Measurements from ENCODE around the gene ADAM19.

The ADAM19 gene

GRCh38 chr5:157542282-157543000 lies 33.1 kb downstream of the ADAM19 start:
- Histone ChIP-seq H3K9ac (ENCODE audit: low read length) (peak overlapping the region; percentile 69; the same call in 1 of the 2 replicates), H3K36me3 (replicated peaks; ENCODE audit: low read depth, low read length) (peaks cover 14% of the 10 kb centered on the region), H3K4me3 (ENCODE audit: low read length) (no peak overlapping the region), H2AFZ (ENCODE audit: low read depth, low read length) (no peak overlapping the region), H4K20me1 (ENCODE audit: insufficient read depth, low read length) (peaks cover 36% of the 10 kb centered on the region), H3K4me2 (ENCODE audit: low read length) (peak overlapping the region; percentile 99; the same call in 1 of the 2 replicates), H3K27me3 (ENCODE audit: low read depth, low read length) (no peaks in the 10 kb centered on the region), H3K79me2 (ENCODE audit: low read length) (peaks cover 93% of the 10 kb centered on the region), H3K4me1 (ENCODE audit: low read length) (peaks cover 79% of the 10 kb centered on the region), H3K27ac (ENCODE audit: low read length) (peak overlapping the region; percentile 94), H3K9me3 (ENCODE audit: insufficient read depth, low read length) (no peaks in the 10 kb centered on the region)
- no peak for TF ChIP-seq EZH2phosphoT487 (IDR thresholded peaks at IDR 0.05; ENCODE audit: low read depth)
- TF ChIP-seq CTCF (IDR thresholded peaks at IDR 0.05; ENCODE audit: low read depth, low read length): no peak

GRCh38 chr5:157541447-157542118 lies 34.0 kb downstream of the ADAM19 start:
- TF ChIP-seq CTCF (IDR thresholded peaks at IDR 0.05; ENCODE audit: low read depth, low read length) (no peak), EZH2phosphoT487 (IDR thresholded peaks at IDR 0.05; ENCODE audit: low read depth) (no peak)
- H4K20me1 ChIP-seq (ENCODE audit: insufficient read depth, low read length): peaks cover 33% of the 10 kb centered on the region
- peak overlapping the region; percentile 76 for H3K4me3 ChIP-seq (ENCODE audit: low read length)
- no peaks in the 10 kb centered on the region for H3K27me3 ChIP-seq (ENCODE audit: low read depth, low read length)
- H3K9ac ChIP-seq (ENCODE audit: low read length): peak overlapping the region; percentile 69
- peak overlapping the region; percentile 99 for H3K4me2 ChIP-seq (ENCODE audit: low read length)
- peaks cover 90% of the 10 kb centered on the region for H3K79me2 ChIP-seq (ENCODE audit: low read length)
- H2AFZ ChIP-seq (ENCODE audit: low read depth, low read length): no peak overlapping the region
- H3K27ac ChIP-seq (ENCODE audit: low read length): peak overlapping the region; percentile 94
- peaks cover 77% of the 10 kb centered on the region for H3K4me1 ChIP-seq (ENCODE audit: low read length)
- peaks cover 20% of the 10 kb centered on the region for H3K36me3 ChIP-seq (replicated peaks; ENCODE audit: low read depth, low read length)
- H3K9me3 ChIP-seq (ENCODE audit: insufficient read depth, low read length): no peaks in the 10 kb centered on the region

- TF ChIP-seq CTCF (IDR thresholded peaks at IDR 0.05; ENCODE audit: low read depth, low read length) (0 out of 2 replicates have a peak, but pooled peaks have one; percentile 5), EZH2phosphoT487 (IDR thresholded peaks at IDR 0.05; ENCODE audit: low read depth) (no peak)
- H3K4me2 ChIP-seq (ENCODE audit: low read length): peak overlapping the region; percentile 99
- peaks cover 83% of the 10 kb centered on the region for H3K79me2 ChIP-seq (ENCODE audit: low read length)
- peaks cover 69% of the 10 kb centered on the region for H3K4me1 ChIP-seq (ENCODE audit: low read length)
- H3K27me3 ChIP-seq (ENCODE audit: low read depth, low read length): no peaks in the 10 kb centered on the region
- H4K20me1 ChIP-seq (ENCODE audit: insufficient read depth, low read length): peaks cover 26% of the 10 kb centered on the region
- peaks cover 19% of the 10 kb centered on the region for H3K36me3 ChIP-seq (replicated peaks; ENCODE audit: low read depth, low read length)
- no peaks in the 10 kb centered on the region for H3K9me3 ChIP-seq (ENCODE audit: insufficient read depth, low read length)
- no peak overlapping the region for H2AFZ ChIP-seq (ENCODE audit: low read depth, low read length)
- H3K9ac ChIP-seq (ENCODE audit: low read length): peak overlapping the region; percentile 69
- H3K4me3 ChIP-seq (ENCODE audit: low read length): peak overlapping the region; percentile 76
- peak overlapping the region; percentile 94 for H3K27ac ChIP-seq (ENCODE audit: low read length)
Observed at GRCh38 chr5:157540707-157541446, 34.7 kb downstream of the ADAM19 start.

GRCh38 chr5:157540124-157540523 lies 35.5 kb downstream of the ADAM19 start:
- Histone ChIP-seq H3K27me3 (ENCODE audit: low read depth, low read length) (no peaks in the 10 kb centered on the region), H4K20me1 (ENCODE audit: insufficient read depth, low read length) (peaks cover 19% of the 10 kb centered on the region; the same call in 1 of the 2 replicates), H3K9me3 (ENCODE audit: insufficient read depth, low read length) (no peaks in the 10 kb centered on the region), H2AFZ (ENCODE audit: low read depth, low read length) (no peak overlapping the region), H3K27ac (ENCODE audit: low read length) (peak overlapping the region; percentile 94), H3K4me2 (ENCODE audit: low read length) (peak overlapping the region; percentile 99), H3K9ac (ENCODE audit: low read length) (peak overlapping the region; percentile 69), H3K4me3 (ENCODE audit: low read length) (peak overlapping the region; percentile 76), H3K79me2 (ENCODE audit: low read length) (peaks cover 76% of the 10 kb centered on the region), H3K36me3 (replicated peaks; ENCODE audit: low read depth, low read length) (peaks cover 26% of the 10 kb centered on the region), H3K4me1 (ENCODE audit: low read length) (peaks cover 62% of the 10 kb centered on the region)
- TF ChIP-seq CTCF (IDR thresholded peaks at IDR 0.05; ENCODE audit: low read depth, low read length) (no peak), EZH2phosphoT487 (IDR thresholded peaks at IDR 0.05; ENCODE audit: low read depth) (no peak)

All from OCI-LY3 (cell line).